GM12878 (cell line): Measurements from ENCODE around the gene ELFN2. TPM values are rescaled to one million over a fixed set of nuclear protein-coding genes. Genes with fewer than 3 reads are reported as not detected.

Source experiments
- ATAC-seq: fragments of 200-7000 bp; cut with Tn5 transposase; 3 replicates; pipeline ENCODE4 v1.9.1; 2020; ENCODE audit warnings: mild to moderate bottlenecking, moderate library complexity
- BruUV-seq: library from RNA; stranded (reverse); fragments of 400-500 nt; replicated peaks from 2 replicates; lab custom pipeline; 2021; lab: Mats Ljungman, UMichigan
- CTCF ChIA-PET: fragments of 300-600 bp; sonication (Branson Sonifier 250); formaldehyde crosslinking; extraction: SDS; loops from one replicate; lab custom pipeline; 2021; ENCODE audit warnings: inconsistent platforms; lab: Yijun Ruan, JAX
- POLR2A ChIA-PET: fragments of 350-600 bp; formaldehyde crosslinking; extraction: SDS; loops from one replicate; lab custom pipeline; 2021; ENCODE audit warnings: inconsistent platforms; lab: Charles Lee
- RAD21 ChIA-PET: fragments of 300-600 bp; sonication (Branson Sonifier 250); formaldehyde crosslinking; loops from one replicate; lab custom pipeline; 2023; ENCODE audit warnings: antibody characterized with exemption; ENCODE audit not compliant: unreplicated experiment; lab: Charles Lee
- SMC1A ChIA-PET: fragments of 300-600 bp; sonication (Branson Sonifier 250); formaldehyde crosslinking; loops from one replicate; lab custom pipeline; 2023; ENCODE audit not compliant: unreplicated experiment, uncharacterized antibody; lab: Charles Lee
- DNase-seq: peaks from one replicate; pipeline ENCODE4 v3.0.0-alpha.2; 2011; ENCODE audit warnings: low read depth, low spot score
- FAIRE-seq: peaks from 3 replicates; lab custom pipeline; 2011; peaks lifted over from hg19 to GRCh38; lab: Jason Lieb, UNC
- H2AFZ ChIP-seq: 2 replicates; pipeline ENCODE4 v1.6.0; 2011; ENCODE audit warnings: low read depth, low read length, control low read depth; ENCODE audit not compliant: control insufficient read depth
- H3K27ac ChIP-seq: 2 replicates; pipeline ENCODE4 v1.5.1; 2011; ENCODE audit warnings: control low read depth; ENCODE audit not compliant: control insufficient read depth, insufficient read depth
- H3K27me3 ChIP-seq, 2 experiments: replicated peaks in 1 of 2; 2 replicates each; pipeline versions ENCODE4 v1.6.0 to v1.6.1; 2011; ENCODE audit warnings: low read length in 1 of 2; ENCODE audit not compliant: control insufficient read depth in 2 of 2, insufficient read depth in 2 of 2
- H3K36me3 ChIP-seq, 2 experiments: 2 replicates each; pipeline ENCODE4 v1.5.1; 2011; ENCODE audit warnings: low read length in 1 of 2; ENCODE audit not compliant: control insufficient read depth in 2 of 2, insufficient read depth in 2 of 2
- H3K4me1 ChIP-seq: 2 replicates; pipeline ENCODE4 v1.6.1; 2011; ENCODE audit warnings: mild to moderate bottlenecking, low read length, moderate library complexity, mixed read lengths; ENCODE audit not compliant: control insufficient read depth, insufficient read depth
- H3K4me2 ChIP-seq: 2 replicates; pipeline ENCODE4 v1.6.0; 2011; ENCODE audit warnings: control low read depth; ENCODE audit not compliant: control insufficient read depth, insufficient read depth
- H3K4me3 ChIP-seq: fragments of 200-600 bp; sonication (generic); 2 replicates; pipeline ENCODE4 v1.5.1; 2016
- H3K79me2 ChIP-seq: 2 replicates; pipeline ENCODE4 v1.6.0; 2011; ENCODE audit warnings: low read length; ENCODE audit not compliant: control insufficient read depth, insufficient read depth
- H3K9ac ChIP-seq: 2 replicates; pipeline ENCODE4 v1.8.0; 2011; ENCODE audit warnings: low read length, control low read depth, mixed read lengths; ENCODE audit not compliant: control insufficient read depth, insufficient read depth
- H3K9me3 ChIP-seq: replicated peaks from 3 replicates; pipeline ENCODE4 v1.5.1; 2011; ENCODE audit warnings: mild to moderate bottlenecking, low read length; ENCODE audit not compliant: control insufficient read depth, insufficient read depth
- H4K20me1 ChIP-seq: 2 replicates; pipeline ENCODE4 v1.6.0; 2011; ENCODE audit not compliant: control insufficient read depth, insufficient read depth
- ATF3 ChIP-seq: IDR thresholded peaks from 2 replicates; pipeline ENCODE4 v1.6.1; 2011; ENCODE audit warnings: low read depth, mild to moderate bottlenecking, low read length, moderate library complexity, borderline replicate concordance; ENCODE audit errors: extremely low read depth
- CHD2 ChIP-seq: IDR thresholded peaks from 2 replicates; pipeline ENCODE4 v1.6.1; 2011; ENCODE audit warnings: low read depth, low read length, improper control_type of control experiment, borderline replicate concordance
- CHD4 ChIP-seq: fragments of 200-600 bp; sonication (generic); IDR thresholded peaks from 2 replicates; pipeline ENCODE4 v1.6.1; 2016; ENCODE audit warnings: mild to moderate bottlenecking
- HDAC6 ChIP-seq: fragments of 200-600 bp; sonication (generic); IDR thresholded peaks from one replicate; pipeline ENCODE4 v1.8.0; 2017; ENCODE audit warnings: antibody characterized with exemption; ENCODE audit not compliant: unreplicated experiment
- MEF2B ChIP-seq: fragments of 450-650 bp; IDR thresholded peaks from 2 replicates; pipeline ENCODE4 v1.6.1; 2018; ENCODE audit warnings: mild to moderate bottlenecking, moderate library complexity; ENCODE audit not compliant: partially characterized antibody, poor library complexity, severe bottlenecking
- MTA3 ChIP-seq: IDR thresholded peaks from 2 replicates; pipeline ENCODE4 v1.6.1; 2012; ENCODE audit warnings: low read length, inconsistent platforms, borderline replicate concordance
- NFXL1 ChIP-seq: fragments of 450-650 bp; IDR thresholded peaks from 2 replicates; pipeline ENCODE4 v1.6.1; 2017; ENCODE audit warnings: antibody characterized with exemption, mild to moderate bottlenecking, borderline replicate concordance
- RUNX3 ChIP-seq: IDR thresholded peaks from 2 replicates; pipeline ENCODE4 v1.6.1; 2012; ENCODE audit warnings: low read length, inconsistent platforms
- SUPT20H ChIP-seq: IDR thresholded peaks from 2 replicates; pipeline ENCODE4 v1.6.1; 2011; ENCODE audit warnings: low read depth, mild to moderate bottlenecking, low read length, moderate library complexity, borderline replicate concordance; ENCODE audit not compliant: control insufficient read depth
- TCF12 ChIP-seq: IDR thresholded peaks from 2 replicates; pipeline ENCODE4 v1.6.1; 2011; ENCODE audit warnings: low read depth, mild to moderate bottlenecking, low read length
- TCF7 ChIP-seq: IDR thresholded peaks from 2 replicates; pipeline ENCODE4 v1.6.1; 2014; ENCODE audit warnings: antibody characterized with exemption, borderline replicate concordance
- ZNF24 ChIP-seq: fragments of 450-650 bp; IDR thresholded peaks from 2 replicates; pipeline ENCODE4 v1.6.1; 2017; ENCODE audit warnings: antibody characterized with exemption, mild to moderate bottlenecking
- WGBS: methylation state at CpG from one replicate; pipeline ENCODE4 v1.1.6; 2016; ENCODE audit warnings: low lambda C conversion rate; ENCODE audit not compliant: insufficient replicate concordance, insufficient coverage; ENCODE audit errors: missing lambda C conversion rate; 5-methylcytosine and 5-hydroxymethylcytosine counted together
- in situ Hi-C: fragments of 300-500 bp; cut with MboI; formaldehyde crosslinking; loops from 9 replicates; pipeline ENCODE4 v1.14.3; 2018; ENCODE audit warnings: mixed read lengths
- intact Hi-C: fragments of 100-400 bp; cut with micrococcal nuclease; formaldehyde crosslinking; loops from one replicate; pipeline ENCODE4 v1.14.2; 2022; ENCODE audit not compliant: unreplicated experiment
- polyA plus RNA-seq, 11 experiments: library from polyadenylated mRNA; depleted of rRNA in 4 of 11; unstranded in 6 of 11; stranded (reverse) in 5 of 11; fragments of >200 nt; fragmentation: Nextera tagmentation in 4 of 11; fragmentation: Illumina TruSeq in 1 of 11; extraction: Ambion mirVana in 4 of 11; extraction: Trizol in 1 of 11; gene quantifications; 1 replicate in 1 of 11; 2 replicates in 10 of 11; pipeline versions ENCODE4 v1.2.1 to v1.2.3, GENCODE V29; 2011 to 2016; ENCODE audit warnings: inconsistent platforms in 2 of 11, missing spikeins in 2 of 11, low read depth in 1 of 11
- total RNA-seq, 4 experiments: library from RNA; depleted of rRNA in 3 of 4; stranded (reverse); fragments of >200 nt in 3 of 4; fragmentation: Illumina TruSeq in 1 of 4; extraction: Trizol in 1 of 4; gene quantifications; 2 replicates each; pipeline versions ENCODE4 v1.2.1 to v1.2.3, GENCODE V29; 2013 to 2021
- TF ChIP-seq, protein P1 (sequence below): fragments of 450-650 bp; IDR thresholded peaks from 2 replicates; pipeline ENCODE4 v1.6.1; 2017; ENCODE audit warnings: mild to moderate bottlenecking, moderate library complexity
- TF ChIP-seq, protein P2 (sequence below): IDR thresholded peaks from 2 replicates; pipeline ENCODE4 v1.6.1; 2011; ENCODE audit warnings: borderline replicate concordance, low read depth, mild to moderate bottlenecking, moderate library complexity, mixed read lengths, low read length; ENCODE audit not compliant: insufficient read depth; ENCODE audit errors: extremely low read length

The ELFN2 gene
- total and polyA plus RNA-seq, 10 of the 15 experiments (the other 5 are each of a cell fraction or from before 2014, with no cell fraction given), result 0.03 to 0.05 TPM; not detected in 8

GRCh38 chr22:37384691-37385090, 42.6 kb downstream of the ELFN2 start (continued):
- TF ChIP-seq, protein P1, sequence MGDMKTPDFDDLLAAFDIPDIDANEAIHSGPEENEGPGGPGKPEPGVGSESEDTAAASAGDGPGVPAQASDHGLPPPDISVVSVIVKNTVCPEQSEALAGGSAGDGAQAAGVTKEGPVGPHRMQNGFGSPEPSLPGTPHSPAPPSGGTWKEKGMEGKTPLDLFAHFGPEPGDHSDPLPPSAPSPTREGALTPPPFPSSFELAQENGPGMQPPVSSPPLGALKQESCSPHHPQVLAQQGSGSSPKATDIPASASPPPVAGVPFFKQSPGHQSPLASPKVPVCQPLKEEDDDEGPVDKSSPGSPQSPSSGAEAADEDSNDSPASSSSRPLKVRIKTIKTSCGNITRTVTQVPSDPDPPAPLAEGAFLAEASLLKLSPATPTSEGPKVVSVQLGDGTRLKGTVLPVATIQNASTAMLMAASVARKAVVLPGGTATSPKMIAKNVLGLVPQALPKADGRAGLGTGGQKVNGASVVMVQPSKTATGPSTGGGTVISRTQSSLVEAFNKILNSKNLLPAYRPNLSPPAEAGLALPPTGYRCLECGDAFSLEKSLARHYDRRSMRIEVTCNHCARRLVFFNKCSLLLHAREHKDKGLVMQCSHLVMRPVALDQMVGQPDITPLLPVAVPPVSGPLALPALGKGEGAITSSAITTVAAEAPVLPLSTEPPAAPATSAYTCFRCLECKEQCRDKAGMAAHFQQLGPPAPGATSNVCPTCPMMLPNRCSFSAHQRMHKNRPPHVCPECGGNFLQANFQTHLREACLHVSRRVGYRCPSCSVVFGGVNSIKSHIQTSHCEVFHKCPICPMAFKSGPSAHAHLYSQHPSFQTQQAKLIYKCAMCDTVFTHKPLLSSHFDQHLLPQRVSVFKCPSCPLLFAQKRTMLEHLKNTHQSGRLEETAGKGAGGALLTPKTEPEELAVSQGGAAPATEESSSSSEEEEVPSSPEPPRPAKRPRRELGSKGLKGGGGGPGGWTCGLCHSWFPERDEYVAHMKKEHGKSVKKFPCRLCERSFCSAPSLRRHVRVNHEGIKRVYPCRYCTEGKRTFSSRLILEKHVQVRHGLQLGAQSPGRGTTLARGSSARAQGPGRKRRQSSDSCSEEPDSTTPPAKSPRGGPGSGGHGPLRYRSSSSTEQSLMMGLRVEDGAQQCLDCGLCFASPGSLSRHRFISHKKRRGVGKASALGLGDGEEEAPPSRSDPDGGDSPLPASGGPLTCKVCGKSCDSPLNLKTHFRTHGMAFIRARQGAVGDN, result no peak
- TF ChIP-seq, protein P2, sequence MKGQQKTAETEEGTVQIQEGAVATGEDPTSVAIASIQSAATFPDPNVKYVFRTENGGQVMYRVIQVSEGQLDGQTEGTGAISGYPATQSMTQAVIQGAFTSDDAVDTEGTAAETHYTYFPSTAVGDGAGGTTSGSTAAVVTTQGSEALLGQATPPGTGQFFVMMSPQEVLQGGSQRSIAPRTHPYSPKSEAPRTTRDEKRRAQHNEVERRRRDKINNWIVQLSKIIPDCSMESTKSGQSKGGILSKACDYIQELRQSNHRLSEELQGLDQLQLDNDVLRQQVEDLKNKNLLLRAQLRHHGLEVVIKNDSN, result no peak
- no peak for TF ChIP-seq MTA3
- TF ChIP-seq, all 136 proteins: peak for 0

GRCh38 chr22:37383341-37383740, 43.9 kb downstream of the ELFN2 start:
- no peak overlapping the region for H3K4me3 ChIP-seq
- in situ Hi-C loops, result no loop called here
- H3K9ac ChIP-seq, result no peak overlapping the region
- no peaks in the 10 kb centered on the region for H3K9me3 ChIP-seq
- ChIA-PET SMC1A (no interaction called here), CTCF (interaction anchor here (0.6 kb wide), 1 partner anchor 27 kb away, joined by 3 read pairs; no protein-coding TSS in a partner anchor), RAD21 (no interaction called here), POLR2A (no interaction called here)
- DNase-seq, result no peak
- H3K4me1 ChIP-seq, result no peaks in the 10 kb centered on the region
- intact Hi-C loops, result no loop called here
- 25% methylated on average over 9 of the region's 9 CpGs for WGBS
- no peak overlapping the region for H3K4me2 ChIP-seq
- H4K20me1 ChIP-seq, result no peaks in the 10 kb centered on the region; the same call in 1 of the 2 replicates
- no peak overlapping the region for H2AFZ ChIP-seq
- H3K27ac ChIP-seq, result no peak overlapping the region
- FAIRE-seq, result no peak
- no peaks in the 10 kb centered on the region for H3K36me3 ChIP-seq
- peaks cover 11% of the 10 kb centered on the region in 2 experiments; a peak in 3 of 4 replicates for H3K27me3 ChIP-seq
- peak; percentile 32 for ATAC-seq
- BruUV-seq, result no TSS peak
- H3K79me2 ChIP-seq, result no peaks in the 10 kb centered on the region
- no peak for TF ChIP-seq HDAC6
- TF ChIP-seq SUPT20H, result no peak
- TF ChIP-seq TCF12, result no peak
- no peak for TF ChIP-seq CHD4
- no peak for TF ChIP-seq ATF3
- no peak for TF ChIP-seq NFXL1
- no peak for TF ChIP-seq ZNF24
- no peak for TF ChIP-seq TCF7
- TF ChIP-seq MEF2B, result no peak
- TF ChIP-seq CHD2, result no peak
- no peak for TF ChIP-seq RUNX3
